GM12873 (cell line): ENCODE results near the gene ULK4.

Experiments used
- TF ChIP-seq, protein P1 (sequence below): IDR thresholded peaks from 2 replicates; pipeline ENCODE4 v1.5.1; 2012; ENCODE audit warnings: low read depth, mild to moderate bottlenecking, moderate library complexity, low read length, control low read depth; ENCODE audit not compliant: insufficient read depth; ENCODE audit errors: missing control alignments

ULK4 gene

DNA sequence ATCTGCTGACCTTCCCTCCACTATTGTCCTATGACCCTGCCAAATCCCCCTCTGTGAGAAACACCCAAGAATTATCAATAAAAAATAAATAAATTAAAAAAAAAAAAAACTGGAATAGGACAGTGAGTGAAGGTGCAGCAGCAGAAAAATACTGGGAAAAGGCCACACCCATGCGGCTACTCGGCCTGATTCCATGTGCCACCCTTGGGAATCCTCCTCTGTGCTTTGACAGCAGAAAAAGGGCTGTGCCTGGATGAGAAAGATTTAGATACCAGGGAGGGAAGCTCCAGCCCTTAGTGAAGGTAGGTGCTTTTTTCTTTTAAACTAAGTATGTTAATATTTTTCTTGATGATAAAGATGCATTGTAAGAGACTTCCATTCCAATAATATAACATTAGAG lies 654.8 kb downstream of the ULK4 start:
- TF ChIP-seq, protein P1, sequence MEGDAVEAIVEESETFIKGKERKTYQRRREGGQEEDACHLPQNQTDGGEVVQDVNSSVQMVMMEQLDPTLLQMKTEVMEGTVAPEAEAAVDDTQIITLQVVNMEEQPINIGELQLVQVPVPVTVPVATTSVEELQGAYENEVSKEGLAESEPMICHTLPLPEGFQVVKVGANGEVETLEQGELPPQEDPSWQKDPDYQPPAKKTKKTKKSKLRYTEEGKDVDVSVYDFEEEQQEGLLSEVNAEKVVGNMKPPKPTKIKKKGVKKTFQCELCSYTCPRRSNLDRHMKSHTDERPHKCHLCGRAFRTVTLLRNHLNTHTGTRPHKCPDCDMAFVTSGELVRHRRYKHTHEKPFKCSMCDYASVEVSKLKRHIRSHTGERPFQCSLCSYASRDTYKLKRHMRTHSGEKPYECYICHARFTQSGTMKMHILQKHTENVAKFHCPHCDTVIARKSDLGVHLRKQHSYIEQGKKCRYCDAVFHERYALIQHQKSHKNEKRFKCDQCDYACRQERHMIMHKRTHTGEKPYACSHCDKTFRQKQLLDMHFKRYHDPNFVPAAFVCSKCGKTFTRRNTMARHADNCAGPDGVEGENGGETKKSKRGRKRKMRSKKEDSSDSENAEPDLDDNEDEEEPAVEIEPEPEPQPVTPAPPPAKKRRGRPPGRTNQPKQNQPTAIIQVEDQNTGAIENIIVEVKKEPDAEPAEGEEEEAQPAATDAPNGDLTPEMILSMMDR = no peak

DNA sequence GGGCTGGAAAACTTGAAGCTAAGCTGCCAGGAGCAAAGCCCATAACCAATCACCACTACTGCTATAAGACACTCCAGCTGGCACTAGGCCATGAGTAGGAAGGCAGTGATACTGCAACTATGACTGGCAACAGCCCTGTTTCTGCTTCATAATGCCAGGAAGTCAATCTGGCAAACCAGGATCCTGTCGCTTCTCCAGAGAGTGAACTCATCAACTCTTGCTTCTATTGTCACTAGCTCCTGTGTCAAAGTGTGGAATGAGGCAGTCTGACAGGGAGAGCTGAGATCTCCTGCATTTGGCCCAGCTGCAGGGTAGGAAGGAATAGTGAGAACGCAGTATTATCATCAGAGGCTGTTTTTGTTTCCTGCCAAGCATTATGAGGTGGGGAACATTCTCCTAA lies 657.3 kb downstream of the ULK4 start:
- TF ChIP-seq, protein P1 = no peak

DNA sequence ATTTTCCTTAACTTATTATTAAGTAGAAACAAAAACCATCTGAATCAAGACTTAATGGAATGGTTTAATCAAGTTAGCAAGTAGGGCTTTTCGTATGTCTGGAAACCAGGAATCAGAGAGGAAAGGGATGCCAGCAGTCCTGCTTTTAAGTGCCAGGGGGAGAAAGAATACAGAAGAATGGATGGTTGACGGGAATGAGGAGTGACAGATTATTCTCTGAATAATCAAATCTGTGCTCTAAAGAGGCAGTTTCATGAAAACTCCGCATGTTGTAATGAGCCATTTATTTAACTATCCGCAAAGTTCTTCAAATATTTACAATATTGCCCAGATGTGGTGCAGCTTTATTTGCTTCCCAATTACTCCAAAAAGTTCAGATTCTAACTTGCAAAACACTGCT lies 659.6 kb downstream of the ULK4 start:
- TF ChIP-seq, protein P1 = no peak

DNA sequence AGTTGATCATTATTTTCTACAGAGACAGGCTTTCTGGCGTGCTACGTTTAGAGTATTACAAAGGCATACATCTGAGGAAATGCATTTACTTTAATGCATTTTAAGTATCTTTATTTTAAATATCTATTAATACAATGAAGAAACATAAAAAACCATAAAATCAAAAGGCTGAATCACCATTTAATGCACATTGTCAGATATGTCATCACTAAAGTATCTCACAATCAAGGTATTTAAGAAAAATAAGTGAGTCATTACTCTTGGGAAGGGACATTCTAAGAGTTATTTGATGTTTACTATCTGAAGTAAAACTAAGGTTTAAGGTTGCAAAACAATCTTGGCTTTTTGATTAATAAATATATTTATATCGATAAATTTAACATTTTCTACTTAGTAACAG lies 660.4 kb downstream of the ULK4 start:
- TF ChIP-seq, protein P1 = no peak

DNA sequence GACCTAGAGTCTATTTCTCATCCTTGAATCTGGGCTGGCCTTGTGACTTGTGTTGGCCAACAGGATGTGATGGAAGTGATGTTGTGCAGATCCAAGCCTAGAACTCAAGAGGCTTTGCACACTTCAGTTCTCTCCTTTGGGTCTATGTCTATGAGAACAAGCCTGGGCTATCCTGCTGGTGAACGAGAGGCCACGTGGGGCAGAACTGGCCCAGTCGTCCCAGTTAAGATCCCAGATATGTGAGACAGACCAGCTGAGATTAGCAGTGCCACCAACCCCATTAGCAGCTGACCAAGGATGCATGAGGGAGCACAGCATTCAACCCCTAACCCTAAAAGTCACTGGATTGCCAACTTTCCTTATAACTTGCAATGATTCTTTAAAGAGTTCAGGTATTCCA lies 662.9 kb downstream of the ULK4 start:
- TF ChIP-seq, protein P1 = no peak

DNA sequence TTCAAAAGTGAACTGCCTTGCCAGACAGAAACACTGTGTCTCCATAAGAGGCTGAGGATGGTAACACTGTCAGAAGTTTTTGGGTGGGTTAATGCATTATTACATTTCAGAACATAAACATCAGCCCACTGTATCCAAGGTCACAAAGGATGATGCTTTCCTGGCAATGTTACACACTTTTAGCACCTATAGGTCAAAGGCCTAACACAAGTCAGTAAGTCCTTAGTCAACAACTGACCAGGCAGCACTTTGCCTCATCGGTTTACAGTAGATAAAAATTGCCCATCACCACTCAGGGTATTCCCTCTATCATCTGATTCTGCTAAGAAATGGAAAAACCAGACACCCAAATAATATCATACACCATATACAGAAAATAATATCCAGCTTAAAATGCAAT lies 664.2 kb downstream of the ULK4 start:
- TF ChIP-seq, protein P1 = no peak

DNA sequence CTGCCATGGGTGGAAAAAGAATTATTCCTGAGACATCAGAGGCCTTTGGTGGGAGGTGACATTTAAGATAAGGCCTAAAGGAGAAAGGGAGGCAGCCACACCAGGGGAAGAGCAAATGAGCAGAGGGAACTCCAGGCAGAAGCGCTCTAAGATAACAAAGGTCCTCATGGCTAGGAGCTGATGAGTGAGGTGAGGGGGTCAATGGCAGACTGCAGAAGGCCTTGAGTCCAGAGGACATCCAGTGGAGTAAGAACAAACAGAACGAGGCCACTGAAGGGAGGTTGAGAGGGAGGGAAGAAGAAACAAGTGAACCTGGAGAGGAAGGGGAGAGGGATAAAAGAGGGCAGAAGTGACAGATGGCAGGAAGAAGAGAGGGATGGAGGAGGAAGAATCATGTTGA lies 665.3 kb downstream of the ULK4 start:
- TF ChIP-seq, protein P1 = no peak
